HG02759 (cell line): ENCODE measurements around the gene PTH1R.

Experiments used
- ATAC-seq: cut with Tn5 transposase; IDR thresholded peaks from one replicate; pipeline ENCODE4 v1.9.1; 2021; ENCODE audit warnings: mild to moderate bottlenecking, moderate library complexity; ENCODE audit not compliant: unreplicated experiment

Gene PTH1R

GRCh38 chr3:46881596-46882376 lies 4.3 kb downstream of the PTH1R start:
- no peak for ATAC-seq

GRCh38 chr3:46882377-46883053 lies 5.0 kb downstream of the PTH1R start:
- no peak for ATAC-seq

- no peak for ATAC-seq
Measured at GRCh38 chr3:46883054-46883829, 5.7 kb downstream of the PTH1R start.

- ATAC-seq = no peak
Measured at GRCh38 chr3:46883830-46884185, 6.3 kb downstream of the PTH1R start.

- no peak for ATAC-seq
Measured at GRCh38 chr3:46884427-46884826, 6.9 kb downstream of the PTH1R start.

GRCh38 chr3:46884929-46885328 lies 7.4 kb downstream of the PTH1R start:
- no peak for ATAC-seq

GRCh38 chr3:46885612-46886011 lies 8.1 kb downstream of the PTH1R start:
- no peak for ATAC-seq

GRCh38 chr3:46887980-46888494 lies 10.5 kb downstream of the PTH1R start:
- ATAC-seq = no peak

GRCh38 chr3:46888705-46889104 lies 11.2 kb downstream of the PTH1R start:
- ATAC-seq = no peak

- ATAC-seq = no peak
Measured at GRCh38 chr3:46889381-46890110, 12.0 kb downstream of the PTH1R start.

GRCh38 chr3:46890132-46890531 lies 12.6 kb downstream of the PTH1R start:
- ATAC-seq = no peak

GRCh38 chr3:46891132-46891531 lies 13.6 kb downstream of the PTH1R start:
- no peak for ATAC-seq

GRCh38 chr3:46892285-46893145 lies 15.0 kb downstream of the PTH1R start:
- no peak for ATAC-seq

- no peak for ATAC-seq
Measured at GRCh38 chr3:46893146-46893748, 15.7 kb downstream of the PTH1R start.

GRCh38 chr3:46893763-46894162 lies 16.2 kb downstream of the PTH1R start:
- no peak for ATAC-seq

- no peak for ATAC-seq
Measured at GRCh38 chr3:46894256-46894655, 16.7 kb downstream of the PTH1R start.

GRCh38 chr3:46895204-46895660 lies 17.7 kb downstream of the PTH1R start:
- ATAC-seq = no peak

- no peak for ATAC-seq
Measured at GRCh38 chr3:46895761-46896160, 18.2 kb downstream of the PTH1R start.

- ATAC-seq = no peak
Measured at GRCh38 chr3:46896386-46896785, 18.9 kb downstream of the PTH1R start.
